B cell (primary cell): ENCODE measurements around the gene TRANK1. TPM values are rescaled to one million over a fixed set of nuclear protein-coding genes. Genes with fewer than 3 reads are reported as not detected.

ENCODE experiments used
- ATAC-seq: fragments of 200-7000 bp; cut with Tn5 transposase; one replicate; pipeline ENCODE4 v1.10.0; 2021; ENCODE audit warnings: low read depth, mild to moderate bottlenecking, moderate number of reproducible peaks, moderate library complexity
- CTCF ChIA-PET: fragments of 350-600 bp; sonication (Branson Sonifier 250); formaldehyde crosslinking; loops from one replicate; lab custom pipeline; 2021; ENCODE audit warnings: antibody characterized with exemption, inconsistent platforms; lab: Charles Lee
- POLR2A ChIA-PET: fragments of 350-600 bp; sonication (Branson Sonifier 250); formaldehyde crosslinking; loops from one replicate; lab custom pipeline; 2021; ENCODE audit warnings: antibody characterized with exemption; lab: Charles Lee
- DNase-seq: peaks from one replicate; pipeline ENCODE4 v3.0.0; 2013
- H2AFZ ChIP-seq: 2 replicates; pipeline ENCODE4 v1.6.1; 2012; ENCODE audit warnings: mild to moderate bottlenecking, low read depth, low read length; ENCODE audit not compliant: insufficient read depth, poor library complexity, severe bottlenecking
- H3K27ac ChIP-seq, 2 donors: 1 replicate in 1 of 2; 2 replicates in 1 of 2; pipeline ENCODE4 v1.5.1; 2012 to 2013; ENCODE audit warnings: low read length in 2 of 2, mild to moderate bottlenecking in 2 of 2, moderate library complexity in 1 of 2
- H3K27me3 ChIP-seq, 4 experiments: fragments of 200-600 bp in 1 of 4; sonication (generic) in 1 of 4; replicated peaks in 1 of 4; 1 replicate in 2 of 4; 2 replicates in 2 of 4; pipeline versions ENCODE4 v1.6.1 to v1.7.0; 2013 to 2016; ENCODE audit warnings: low read length in 3 of 4, mild to moderate bottlenecking in 2 of 4, mixed read lengths in 1 of 4, moderate library complexity in 1 of 4; ENCODE audit not compliant: insufficient read depth in 4 of 4, control insufficient read depth in 3 of 4; ENCODE audit errors: control extremely low read depth in 1 of 4
- H3K36me3 ChIP-seq, 2 experiments: replicated peaks in 1 of 2; 1 replicate in 1 of 2; 2 replicates in 1 of 2; pipeline versions ENCODE4 v1.6.1 to v1.7.1; 2013; ENCODE audit warnings: low read length in 1 of 2; ENCODE audit not compliant: insufficient read depth in 2 of 2, control insufficient read depth in 1 of 2; ENCODE audit errors: control extremely low read depth in 1 of 2, extremely low read depth in 1 of 2
- H3K4me1 ChIP-seq, 2 donors: fragments of 200-600 bp in 1 of 2; sonication (generic) in 1 of 2; 1 replicate in 1 of 2; 2 replicates in 1 of 2; pipeline versions ENCODE4 v1.5.1 to v1.6.1; 2013 to 2017; ENCODE audit warnings: low read length in 2 of 2; ENCODE audit not compliant: control insufficient read depth in 2 of 2, insufficient read depth in 2 of 2
- H3K4me2 ChIP-seq: replicated peaks from 2 replicates; pipeline ENCODE3; 2012; ENCODE audit warnings: mild to moderate bottlenecking, low read depth, low read length; ENCODE audit not compliant: poor library complexity, severe bottlenecking
- H3K4me3 ChIP-seq, 5 experiments: fragments of 200-600 bp in 1 of 5; sonication (generic) in 1 of 5; 1 replicate in 3 of 5; 2 replicates in 2 of 5; pipeline versions ENCODE4 v1.5.1 to v1.7.0; 2011 to 2016; ENCODE audit warnings: low read length in 4 of 5, mild to moderate bottlenecking in 4 of 5, low read depth in 2 of 5, control low read depth in 1 of 5, moderate library complexity in 1 of 5; ENCODE audit not compliant: insufficient read depth in 1 of 5; ENCODE audit errors: control extremely low read depth in 1 of 5, extremely low read depth in 1 of 5
- H3K79me2 ChIP-seq: fragments of 200-600 bp; sonication (generic); one replicate; pipeline ENCODE4 v1.6.0; 2016; ENCODE audit warnings: low read length; ENCODE audit not compliant: control insufficient read depth, insufficient read depth
- H3K9ac ChIP-seq: fragments of 200-600 bp; sonication (generic); 2 replicates; pipeline ENCODE4 v1.6.1; 2017; ENCODE audit warnings: mild to moderate bottlenecking, low read length, moderate library complexity
- H3K9me3 ChIP-seq, 3 donors: one replicate each; pipeline versions ENCODE4 v1.6.1 to v1.7.1; 2013; ENCODE audit warnings: low read length in 2 of 3; ENCODE audit not compliant: control insufficient read depth in 2 of 3, insufficient read depth in 1 of 3; ENCODE audit errors: control extremely low read depth in 1 of 3
- H4K20me1 ChIP-seq: 2 replicates; pipeline ENCODE4 v1.6.0; 2012; ENCODE audit warnings: mild to moderate bottlenecking, low read length; ENCODE audit not compliant: insufficient read depth, control insufficient read depth, poor library complexity, severe bottlenecking
- H3K27ac Mint-ChIP-seq: one replicate; pipeline ENCODE4 v1.8.0; 2021; ENCODE audit warnings: mixed read lengths
- H3K27me3 Mint-ChIP-seq: one replicate; pipeline ENCODE4 v1.8.0; 2021; ENCODE audit warnings: mixed read lengths
- H3K4me1 Mint-ChIP-seq: one replicate; pipeline ENCODE4 v1.8.0; 2021; ENCODE audit warnings: mixed read lengths
- H3K4me3 Mint-ChIP-seq: one replicate; pipeline ENCODE4 v1.8.0; 2021; ENCODE audit warnings: mixed read lengths
- H3K9me3 Mint-ChIP-seq: one replicate; pipeline ENCODE4 v1.8.0; 2022; ENCODE audit warnings: mixed read lengths; ENCODE audit not compliant: insufficient read depth
- EZH2 ChIP-seq: IDR thresholded peaks from 2 replicates; pipeline ENCODE4 v1.6.1; 2012; ENCODE audit warnings: borderline replicate concordance, low read depth, mild to moderate bottlenecking, moderate library complexity, low read length; ENCODE audit not compliant: insufficient read depth, poor library complexity, severe bottlenecking
- WGBS: methylation state at CpG from one replicate; pipeline ENCODE4 v1.1.5; 2013; ENCODE audit warnings: missing lambda C conversion rate; ENCODE audit not compliant: insufficient coverage; 5-methylcytosine and 5-hydroxymethylcytosine counted together
- intact Hi-C: fragments of 100-400 bp; cut with micrococcal nuclease; formaldehyde crosslinking; loops from one replicate; pipeline ENCODE4 v1.10.0; 2022
- polyA plus RNA-seq: library from polyadenylated mRNA; depleted of rRNA; stranded (reverse); fragments of >200 nt; gene quantifications from 2 replicates; pipeline ENCODE4 v1.2.3, GENCODE V29; 2012
- total RNA-seq, 2 donors: library from RNA; stranded (reverse); fragments of 120-200 nt in 1 of 2; gene quantifications; 1 replicate in 1 of 2; 2 replicates in 1 of 2; pipeline versions ENCODE4 v1.2.3 to v1.2.4, GENCODE V29; 2013 to 2022
- TF ChIP-seq, protein P1 (sequence below): fragments of 200-600 bp; IDR thresholded peaks from one replicate; pipeline ENCODE4 v1.8.0; 2022; ENCODE audit warnings: antibody characterized with exemption, mild to moderate bottlenecking

The TRANK1 gene
- total and polyA plus RNA-seq, 2 donors (not counting 1 experiment from before 2014, with no cell fraction given): 20.8 to 147 TPM

DNA sequence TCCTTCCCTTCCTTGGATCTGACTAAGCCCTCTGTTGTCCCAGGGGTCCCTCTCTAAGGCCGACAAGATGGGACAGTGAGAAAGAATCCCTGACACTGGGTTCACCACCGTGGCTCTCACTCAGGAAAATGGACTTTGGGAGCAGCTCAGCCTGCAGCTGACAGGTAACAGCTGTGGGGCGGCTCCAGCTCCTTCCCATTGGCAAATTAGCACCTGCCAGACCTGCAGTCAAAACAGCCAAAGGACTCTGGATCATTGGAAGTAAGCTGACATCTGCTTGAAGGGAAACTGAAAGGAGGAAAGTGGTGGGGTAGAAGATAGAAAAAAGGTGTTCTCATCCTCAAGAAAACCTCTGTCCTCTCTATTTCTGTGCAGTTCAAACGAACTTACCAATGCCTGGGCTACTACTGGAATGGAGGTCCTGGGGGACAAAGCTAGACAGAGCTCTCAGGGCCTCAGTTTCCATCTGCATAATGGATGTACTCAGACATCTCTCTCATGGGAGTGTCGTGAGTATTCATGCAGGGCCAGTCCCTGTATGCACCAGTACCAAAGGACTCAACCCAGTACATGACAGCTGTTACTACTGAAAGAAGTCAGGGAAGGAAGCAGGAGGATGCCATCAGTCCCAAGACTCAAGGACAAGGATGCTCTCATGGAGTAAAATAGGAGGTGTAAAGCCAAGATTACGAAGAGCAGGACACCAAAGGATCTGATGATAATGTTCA is 126.9 kb downstream of the TRANK1 start:
- CTCF ChIA-PET: interaction anchor here (0.7 kb wide), 1 partner anchor 9 kb away, joined by 4 read pairs; no protein-coding TSS in a partner anchor
- no peak overlapping the region for H3K27ac Mint-ChIP-seq

DNA sequence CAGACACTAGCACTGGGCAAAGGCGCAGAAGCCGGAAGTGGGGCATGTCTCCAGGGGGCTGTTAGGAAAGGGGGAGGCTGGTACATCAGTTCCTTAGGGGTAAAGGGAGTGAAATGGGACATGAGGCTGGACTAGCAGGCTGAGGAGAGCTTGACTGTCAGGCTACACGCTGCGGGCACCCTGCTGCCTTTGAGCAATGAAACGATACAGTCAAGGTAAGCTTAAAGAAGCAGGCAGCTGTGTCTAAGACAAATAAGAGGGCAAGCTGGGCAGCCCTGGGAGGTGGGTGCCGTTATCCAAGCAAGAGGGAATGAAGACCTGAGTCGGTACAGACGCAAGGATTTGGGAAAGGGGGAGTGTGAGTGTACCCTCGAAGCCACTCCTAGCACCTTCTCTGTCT is 129.5 kb downstream of the TRANK1 start:
- H3K4me2 ChIP-seq: no peak overlapping the region
- H3K27ac Mint-ChIP-seq: no peak overlapping the region
- DNase-seq (no peak), ATAC-seq (no peak)
- WGBS: over 99% methylated on average over 6 of the region's 9 CpGs
- no peaks in the 10 kb centered on the region for H3K27me3 ChIP-seq
- no peak overlapping the region for H2AFZ ChIP-seq
- no peak overlapping the region for H3K27ac ChIP-seq
- no peaks in the 10 kb centered on the region for H3K36me3 ChIP-seq
- intact Hi-C loops: no loop called here
- H3K9me3 Mint-ChIP-seq: no peaks in the 10 kb centered on the region
- H3K79me2 ChIP-seq: no peaks in the 10 kb centered on the region
- H3K4me3 ChIP-seq: no peak overlapping the region
- H3K27me3 Mint-ChIP-seq: no peaks in the 10 kb centered on the region
- no peaks in the 10 kb centered on the region for H3K9me3 ChIP-seq
- H4K20me1 ChIP-seq: no peaks in the 10 kb centered on the region
- no peaks in the 10 kb centered on the region for H3K4me1 Mint-ChIP-seq
- H3K9ac ChIP-seq: no peak overlapping the region
- ChIA-PET POLR2A (no interaction called here), CTCF (no interaction called here)
- no peak for TF ChIP-seq EZH2
- TF ChIP-seq, protein P1, sequence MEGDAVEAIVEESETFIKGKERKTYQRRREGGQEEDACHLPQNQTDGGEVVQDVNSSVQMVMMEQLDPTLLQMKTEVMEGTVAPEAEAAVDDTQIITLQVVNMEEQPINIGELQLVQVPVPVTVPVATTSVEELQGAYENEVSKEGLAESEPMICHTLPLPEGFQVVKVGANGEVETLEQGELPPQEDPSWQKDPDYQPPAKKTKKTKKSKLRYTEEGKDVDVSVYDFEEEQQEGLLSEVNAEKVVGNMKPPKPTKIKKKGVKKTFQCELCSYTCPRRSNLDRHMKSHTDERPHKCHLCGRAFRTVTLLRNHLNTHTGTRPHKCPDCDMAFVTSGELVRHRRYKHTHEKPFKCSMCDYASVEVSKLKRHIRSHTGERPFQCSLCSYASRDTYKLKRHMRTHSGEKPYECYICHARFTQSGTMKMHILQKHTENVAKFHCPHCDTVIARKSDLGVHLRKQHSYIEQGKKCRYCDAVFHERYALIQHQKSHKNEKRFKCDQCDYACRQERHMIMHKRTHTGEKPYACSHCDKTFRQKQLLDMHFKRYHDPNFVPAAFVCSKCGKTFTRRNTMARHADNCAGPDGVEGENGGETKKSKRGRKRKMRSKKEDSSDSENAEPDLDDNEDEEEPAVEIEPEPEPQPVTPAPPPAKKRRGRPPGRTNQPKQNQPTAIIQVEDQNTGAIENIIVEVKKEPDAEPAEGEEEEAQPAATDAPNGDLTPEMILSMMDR: no peak
- no peaks in the 10 kb centered on the region for H3K4me1 ChIP-seq
- H3K4me3 Mint-ChIP-seq: no peak overlapping the region

More for the DNA sequence above, 126.9 kb downstream of the TRANK1 start:
- H3K27ac ChIP-seq: no peak overlapping the region
- POLR2A ChIA-PET: no interaction called here
- intact Hi-C loops: no loop called here
- H3K4me2 ChIP-seq: no peak overlapping the region
- no peak overlapping the region for H3K4me3 ChIP-seq
- WGBS: 88% methylated on average over 6 of the region's 6 CpGs
- H3K9ac ChIP-seq: no peak overlapping the region
- no peak overlapping the region for H3K4me3 Mint-ChIP-seq
- H3K4me1 Mint-ChIP-seq: no peaks in the 10 kb centered on the region
- H3K9me3 ChIP-seq: no peaks in the 10 kb centered on the region
- DNase-seq (no peak), ATAC-seq (no peak)
- H3K4me1 ChIP-seq: no peaks in the 10 kb centered on the region
- no peaks in the 10 kb centered on the region for H4K20me1 ChIP-seq
- no peaks in the 10 kb centered on the region for H3K36me3 ChIP-seq
- no peaks in the 10 kb centered on the region for H3K27me3 ChIP-seq
- H3K79me2 ChIP-seq: no peaks in the 10 kb centered on the region
- no peak overlapping the region for H2AFZ ChIP-seq
- TF ChIP-seq, protein P1: no peak
- TF ChIP-seq EZH2: no peak
- no peaks in the 10 kb centered on the region for H3K27me3 Mint-ChIP-seq
- H3K9me3 Mint-ChIP-seq: no peaks in the 10 kb centered on the region
